ENCODE measurements around the gene PTPDC1. TPM values are rescaled to one million over a fixed set of nuclear protein-coding genes. Genes with fewer than 3 reads are reported as not detected.

Gene PTPDC1
- total and polyA plus RNA-seq, 9 of the 15 experiments (the other 6 are each of a cell fraction or from before 2014, with no cell fraction given): 1.1 to 8.1 (median 5.7) TPM

DNA sequence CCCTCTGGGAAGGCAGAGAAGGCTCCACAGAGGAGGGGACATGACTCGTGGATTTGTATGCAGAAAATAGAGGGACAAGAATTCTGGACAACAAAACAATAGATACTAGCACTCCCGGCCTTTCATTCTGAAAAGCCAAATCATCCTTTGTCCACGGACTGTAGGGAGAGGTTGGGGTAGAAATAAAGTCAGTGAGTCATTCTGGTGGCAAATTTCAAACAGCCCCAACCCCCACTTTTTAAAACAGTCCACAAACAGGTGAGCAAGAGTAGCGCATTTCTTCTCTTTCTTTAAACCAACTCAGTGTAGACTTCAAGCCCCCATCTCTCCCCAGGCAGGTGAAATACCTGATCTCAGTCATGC, 56.1 kb downstream of the PTPDC1 start (continued):
- TF ChIP-seq, protein P1, sequence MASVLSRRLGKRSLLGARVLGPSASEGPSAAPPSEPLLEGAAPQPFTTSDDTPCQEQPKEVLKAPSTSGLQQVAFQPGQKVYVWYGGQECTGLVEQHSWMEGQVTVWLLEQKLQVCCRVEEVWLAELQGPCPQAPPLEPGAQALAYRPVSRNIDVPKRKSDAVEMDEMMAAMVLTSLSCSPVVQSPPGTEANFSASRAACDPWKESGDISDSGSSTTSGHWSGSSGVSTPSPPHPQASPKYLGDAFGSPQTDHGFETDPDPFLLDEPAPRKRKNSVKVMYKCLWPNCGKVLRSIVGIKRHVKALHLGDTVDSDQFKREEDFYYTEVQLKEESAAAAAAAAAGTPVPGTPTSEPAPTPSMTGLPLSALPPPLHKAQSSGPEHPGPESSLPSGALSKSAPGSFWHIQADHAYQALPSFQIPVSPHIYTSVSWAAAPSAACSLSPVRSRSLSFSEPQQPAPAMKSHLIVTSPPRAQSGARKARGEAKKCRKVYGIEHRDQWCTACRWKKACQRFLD (CRISPR knock-in tag; IDR thresholded peaks at IDR 0.05): 0 out of 2 replicates have a peak, but pooled peaks have one; percentile 14
- TF ChIP-seq PCBP1 (IDR thresholded peaks at IDR 0.05; ENCODE audit: low read depth, low read length, poor library complexity, severe bottlenecking): no peak
- TF ChIP-seq PHF8 (IDR thresholded peaks at IDR 0.05; ENCODE audit: borderline replicate concordance, low read length): no peak
- no peak for TF ChIP-seq RBBP5 (IDR thresholded peaks at IDR 0.05; ENCODE audit: borderline replicate concordance, insufficient read depth, low read length, poor library complexity, severe bottlenecking)
- no peak for TF ChIP-seq ZNF717 (CRISPR knock-in tag; IDR thresholded peaks at IDR 0.05)
- TF ChIP-seq FOXJ3 (CRISPR knock-in tag; IDR thresholded peaks at IDR 0.05): no peak
- no peak for TF ChIP-seq ZNF780A (CRISPR knock-in tag; IDR thresholded peaks at IDR 0.05)
- TF ChIP-seq, protein P2, sequence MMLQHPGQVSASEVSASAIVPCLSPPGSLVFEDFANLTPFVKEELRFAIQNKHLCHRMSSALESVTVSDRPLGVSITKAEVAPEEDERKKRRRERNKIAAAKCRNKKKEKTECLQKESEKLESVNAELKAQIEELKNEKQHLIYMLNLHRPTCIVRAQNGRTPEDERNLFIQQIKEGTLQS (IDR thresholded peaks at IDR 0.05): 0 out of 2 replicates have a peak, but pooled peaks have one; percentile 22
- TF ChIP-seq, protein P2 (CRISPR knock-in tag; conservative IDR thresholded peaks at IDR 0.05): no peak
- no peak for TF ChIP-seq ZNF140 (CRISPR knock-in tag; IDR thresholded peaks at IDR 0.05)
- TF ChIP-seq TBP (optimal IDR thresholded peaks at IDR 0.05; ENCODE audit: low read depth, low read length): peak; percentile 8
- 0 out of 2 replicates have a peak, but pooled peaks have one; percentile 36 for TF ChIP-seq TOE1 (IDR thresholded peaks at IDR 0.05; ENCODE audit: borderline replicate concordance)
- TF ChIP-seq TOE1 (CRISPR knock-in tag; IDR thresholded peaks at IDR 0.05; ENCODE audit: borderline replicate concordance, low read depth): no peak

Data from K562 (cell line).